Measurements from ENCODE around the gene TMEM109. TPM values are rescaled to one million over a fixed set of nuclear protein-coding genes. Genes with fewer than 3 reads are reported as not detected.
A peak's percentile ranks its signal among the peaks of the same experiment; 100 is the strongest.

Gene TMEM109
- total RNA-seq, 1 donor from 2014 or later: 7.6 TPM

DNA sequence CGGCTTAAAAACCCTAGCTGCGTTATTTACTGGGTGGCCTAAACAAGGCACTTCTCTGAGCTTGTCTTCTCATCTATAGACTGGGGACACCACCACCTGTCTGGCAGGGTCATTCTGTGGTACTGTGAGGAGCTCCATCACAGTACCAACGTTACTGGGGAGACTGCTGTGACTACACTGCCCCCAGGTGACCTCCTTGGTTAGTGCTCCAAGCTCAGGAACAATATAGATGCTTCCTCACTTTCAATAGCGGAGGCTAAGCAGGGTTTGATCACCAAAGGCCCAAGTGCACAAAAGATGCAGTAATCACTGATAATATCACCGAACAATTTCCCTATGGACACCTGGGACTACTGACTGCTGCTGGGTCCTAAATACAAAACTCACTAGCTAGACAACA, 26.4 kb upstream of the TMEM109 start:
- DNase-seq (ENCODE audit: low read depth): peak; percentile 45
- TF ChIP-seq, protein P1, sequence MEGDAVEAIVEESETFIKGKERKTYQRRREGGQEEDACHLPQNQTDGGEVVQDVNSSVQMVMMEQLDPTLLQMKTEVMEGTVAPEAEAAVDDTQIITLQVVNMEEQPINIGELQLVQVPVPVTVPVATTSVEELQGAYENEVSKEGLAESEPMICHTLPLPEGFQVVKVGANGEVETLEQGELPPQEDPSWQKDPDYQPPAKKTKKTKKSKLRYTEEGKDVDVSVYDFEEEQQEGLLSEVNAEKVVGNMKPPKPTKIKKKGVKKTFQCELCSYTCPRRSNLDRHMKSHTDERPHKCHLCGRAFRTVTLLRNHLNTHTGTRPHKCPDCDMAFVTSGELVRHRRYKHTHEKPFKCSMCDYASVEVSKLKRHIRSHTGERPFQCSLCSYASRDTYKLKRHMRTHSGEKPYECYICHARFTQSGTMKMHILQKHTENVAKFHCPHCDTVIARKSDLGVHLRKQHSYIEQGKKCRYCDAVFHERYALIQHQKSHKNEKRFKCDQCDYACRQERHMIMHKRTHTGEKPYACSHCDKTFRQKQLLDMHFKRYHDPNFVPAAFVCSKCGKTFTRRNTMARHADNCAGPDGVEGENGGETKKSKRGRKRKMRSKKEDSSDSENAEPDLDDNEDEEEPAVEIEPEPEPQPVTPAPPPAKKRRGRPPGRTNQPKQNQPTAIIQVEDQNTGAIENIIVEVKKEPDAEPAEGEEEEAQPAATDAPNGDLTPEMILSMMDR (IDR thresholded peaks at IDR 0.05; ENCODE audit: insufficient read depth, low read length, severe bottlenecking): peak; percentile 64
- Histone ChIP-seq H3K36me3 (ENCODE audit: control insufficient read depth, insufficient read depth, low read length) (peaks cover 7% of the 10 kb centered on the region), H3K27me3 (ENCODE audit: control insufficient read depth, insufficient read depth, low read length) (no peaks in the 10 kb centered on the region), H3K4me3 (ENCODE audit: low read depth, low read length) (no peak overlapping the region)
- no peak for FAIRE-seq

DNA sequence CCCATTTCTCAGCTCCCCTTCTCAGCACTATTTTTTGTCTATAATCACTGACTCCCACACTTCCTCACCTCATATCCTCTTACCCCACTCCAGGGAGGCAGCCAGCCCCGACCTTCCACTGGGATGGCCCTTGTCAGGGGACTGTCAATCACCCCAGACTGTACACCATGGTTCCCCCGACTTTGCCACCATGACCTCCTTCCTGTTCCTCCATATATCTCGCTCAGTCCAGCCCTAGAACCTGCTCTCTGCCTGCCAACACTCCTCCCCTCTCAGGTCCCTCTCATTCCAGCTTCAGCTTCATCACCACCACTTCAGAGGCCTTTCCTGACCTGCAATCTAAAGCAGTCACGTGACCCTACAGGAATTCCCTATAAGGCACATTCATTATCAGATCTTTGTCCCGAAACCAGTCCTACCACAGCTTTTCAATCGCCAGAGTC, 24.1 kb upstream of the TMEM109 start:
- TF ChIP-seq, protein P1 (IDR thresholded peaks at IDR 0.05; ENCODE audit: insufficient read depth, low read length, severe bottlenecking): no peak
- peaks cover 10% of the 10 kb centered on the region for H3K36me3 ChIP-seq (ENCODE audit: control insufficient read depth, insufficient read depth, low read length)
- no peak for FAIRE-seq
- no peak overlapping the region for H3K4me3 ChIP-seq (ENCODE audit: low read depth, low read length)
- no peak for DNase-seq (ENCODE audit: low read depth)
- no peaks in the 10 kb centered on the region for H3K27me3 ChIP-seq (ENCODE audit: control insufficient read depth, insufficient read depth, low read length)

DNA sequence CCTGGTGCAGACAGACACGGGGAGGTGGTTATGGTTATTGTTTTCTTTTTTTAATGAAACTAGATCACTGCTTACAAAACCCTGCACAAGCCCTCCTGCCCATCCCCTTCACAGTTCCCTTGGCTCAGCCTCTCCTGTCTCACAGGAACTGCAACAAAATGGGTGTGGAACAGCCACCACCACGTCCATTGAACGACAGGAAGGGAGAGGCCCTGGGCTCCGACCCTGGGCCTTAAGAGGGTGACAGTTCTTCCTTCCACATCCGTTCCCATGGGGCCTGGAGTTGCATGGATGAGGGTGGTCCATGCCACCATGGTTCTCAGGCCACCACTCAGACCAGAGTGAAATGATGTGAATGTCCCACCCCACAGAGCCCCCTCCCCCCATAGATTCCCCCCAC, 23.3 kb upstream of the TMEM109 start:
- peaks cover 15% of the 10 kb centered on the region for H3K36me3 ChIP-seq (ENCODE audit: control insufficient read depth, insufficient read depth, low read length)

DNA sequence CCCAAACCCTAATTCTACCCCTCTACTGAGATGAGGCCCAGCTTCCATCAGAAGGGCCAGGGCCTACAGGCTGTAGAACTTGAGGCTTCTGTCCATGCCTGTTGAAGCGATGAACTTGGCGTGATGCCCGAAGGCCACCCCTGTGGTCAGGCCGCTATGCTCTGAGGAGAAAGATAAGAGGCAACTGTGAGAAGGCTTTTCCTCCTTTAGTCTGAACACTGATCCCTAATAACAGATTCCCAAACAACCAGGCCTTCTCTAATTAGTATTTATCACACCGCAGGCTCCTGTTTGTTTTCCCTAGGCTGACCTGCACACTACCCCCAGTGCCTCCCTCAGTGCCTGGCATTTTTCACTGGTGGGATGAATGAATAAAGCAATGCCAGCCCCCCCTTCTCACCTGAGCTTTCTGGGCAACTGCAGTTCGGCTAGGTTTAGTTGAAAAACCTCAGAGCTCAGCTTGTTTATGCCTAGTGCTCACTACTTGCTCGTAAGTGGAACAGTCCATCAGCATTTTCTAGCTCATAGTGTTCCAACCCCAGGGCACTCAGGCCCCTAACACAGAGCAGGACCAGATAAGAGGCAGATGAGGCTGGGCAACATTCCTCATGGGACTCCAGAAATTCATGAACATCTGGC, 22.7 kb upstream of the TMEM109 start:
- DNase-seq (ENCODE audit: low read depth): no peak
- no peak for FAIRE-seq
- Histone ChIP-seq H3K36me3 (ENCODE audit: control insufficient read depth, insufficient read depth, low read length) (peaks cover 16% of the 10 kb centered on the region), H3K27me3 (ENCODE audit: control insufficient read depth, insufficient read depth, low read length) (no peaks in the 10 kb centered on the region), H3K4me3 (ENCODE audit: low read depth, low read length) (no peak overlapping the region)
- TF ChIP-seq, protein P1 (IDR thresholded peaks at IDR 0.05; ENCODE audit: insufficient read depth, low read length, severe bottlenecking): no peak

More for the DNA sequence above, 23.3 kb upstream of the TMEM109 start:
- Histone ChIP-seq H3K4me3 (ENCODE audit: low read depth, low read length) (no peak overlapping the region), H3K27me3 (ENCODE audit: control insufficient read depth, insufficient read depth, low read length) (no peaks in the 10 kb centered on the region)
- DNase-seq (ENCODE audit: low read depth): no peak
- TF ChIP-seq, protein P1 (IDR thresholded peaks at IDR 0.05; ENCODE audit: insufficient read depth, low read length, severe bottlenecking): no peak
- no peak for FAIRE-seq

DNA sequence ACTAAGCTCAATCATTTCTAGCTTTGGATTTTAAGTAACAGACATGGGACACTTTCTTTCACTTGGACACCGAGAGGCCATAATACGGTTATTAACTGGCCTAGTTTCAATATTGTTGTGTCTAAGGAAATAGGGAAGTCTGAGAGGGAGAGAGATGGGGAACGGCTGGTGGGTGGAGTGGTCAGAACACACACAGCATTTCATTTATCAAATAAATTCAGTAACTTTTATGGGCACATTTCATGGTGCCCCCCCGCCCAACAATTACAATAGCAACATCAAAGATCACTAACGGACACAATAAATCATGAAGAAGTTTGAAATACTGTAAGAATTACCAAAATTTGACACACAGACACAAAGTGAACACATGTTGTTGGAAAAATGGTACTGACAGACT, 18.3 kb upstream of the TMEM109 start:
- TF ChIP-seq, protein P1 (IDR thresholded peaks at IDR 0.05; ENCODE audit: insufficient read depth, low read length, severe bottlenecking): no peak
- FAIRE-seq (no peak), DNase-seq (ENCODE audit: low read depth) (no peak)
- Histone ChIP-seq H3K27me3 (ENCODE audit: control insufficient read depth, insufficient read depth, low read length) (no peaks in the 10 kb centered on the region), H3K36me3 (ENCODE audit: control insufficient read depth, insufficient read depth, low read length) (peaks cover 36% of the 10 kb centered on the region), H3K4me3 (ENCODE audit: low read depth, low read length) (no peak overlapping the region)

DNA sequence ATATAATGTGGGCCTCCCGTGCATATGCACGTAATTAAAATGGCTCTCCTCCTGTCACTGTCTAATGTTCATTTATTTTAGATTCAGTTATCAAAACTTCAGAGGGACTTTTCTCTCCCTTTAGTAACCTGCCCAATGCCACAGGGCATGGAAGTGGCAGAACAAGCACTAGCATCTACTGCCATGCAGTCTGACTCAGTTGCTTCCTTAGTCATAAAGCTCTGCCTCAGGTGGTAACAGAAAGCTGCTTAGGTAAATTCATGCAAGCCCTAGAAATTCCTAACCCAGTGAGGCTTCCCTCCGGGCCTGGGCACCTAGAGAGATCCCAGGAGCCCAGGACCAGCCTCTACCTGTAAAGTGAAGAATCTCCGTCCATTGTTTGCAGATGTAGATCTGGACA, 16.5 kb upstream of the TMEM109 start:
- TF ChIP-seq, protein P1 (IDR thresholded peaks at IDR 0.05; ENCODE audit: insufficient read depth, low read length, severe bottlenecking): no peak
- peaks cover 47% of the 10 kb centered on the region for H3K36me3 ChIP-seq (ENCODE audit: control insufficient read depth, insufficient read depth, low read length)
- H3K4me3 ChIP-seq (ENCODE audit: low read depth, low read length): no peak overlapping the region
- no peaks in the 10 kb centered on the region for H3K27me3 ChIP-seq (ENCODE audit: control insufficient read depth, insufficient read depth, low read length)
- peak; percentile 54 for DNase-seq (ENCODE audit: low read depth)
- no peak for FAIRE-seq

Data from bronchial epithelial cell (primary cell).